GM19025 (cell line): ENCODE data around the gene TACC3.

Experiments
- ATAC-seq: cut with Tn5 transposase; IDR thresholded peaks from one replicate; pipeline ENCODE4 v1.9.1; 2021; ENCODE audit warnings: mild to moderate bottlenecking, low read depth, moderate library complexity; ENCODE audit not compliant: unreplicated experiment

The TACC3 gene

DNA sequence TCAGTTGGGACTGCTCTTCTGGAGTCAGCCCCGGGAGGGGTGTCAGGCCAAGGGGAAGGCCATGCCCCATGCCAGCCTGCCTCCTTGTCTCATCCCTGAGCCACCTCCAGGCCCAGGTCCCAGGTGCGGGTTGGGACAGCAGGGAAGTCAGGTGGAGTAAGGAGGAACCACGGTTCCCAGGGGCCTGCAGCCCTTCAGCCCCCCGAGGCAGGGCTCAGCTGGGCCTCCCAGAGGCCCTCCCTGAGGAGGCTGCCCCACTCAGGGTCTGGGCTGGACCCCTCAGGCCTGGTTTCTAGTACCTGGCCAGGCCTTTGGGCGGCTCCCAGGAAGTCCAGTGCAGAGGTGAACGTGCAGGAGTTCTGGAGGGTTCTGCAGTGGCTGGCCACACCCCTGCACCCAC is 48.4 kb downstream of the TACC3 start:
- no peak for ATAC-seq

DNA sequence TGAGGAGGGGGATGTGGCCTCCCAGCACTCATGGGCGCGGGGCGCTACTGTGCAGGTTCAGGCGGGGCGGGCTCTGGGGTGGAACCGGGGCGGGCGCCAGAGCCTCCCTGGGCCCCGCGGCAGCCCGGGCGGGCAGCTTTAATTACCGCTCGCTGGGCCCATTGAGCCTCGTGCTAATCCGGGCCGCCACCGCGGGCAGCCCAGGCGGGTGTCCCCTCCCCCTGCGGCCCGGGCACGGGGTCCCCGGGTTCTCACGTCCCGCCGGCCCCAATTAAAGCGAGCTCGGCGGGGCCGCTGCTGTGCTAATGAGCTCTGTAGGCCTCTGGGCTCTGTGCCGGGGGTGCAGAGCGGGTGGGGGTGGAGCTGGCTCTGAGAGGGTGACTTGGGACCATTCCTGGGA is 48.9 kb downstream of the TACC3 start:
- ATAC-seq = no peak

DNA sequence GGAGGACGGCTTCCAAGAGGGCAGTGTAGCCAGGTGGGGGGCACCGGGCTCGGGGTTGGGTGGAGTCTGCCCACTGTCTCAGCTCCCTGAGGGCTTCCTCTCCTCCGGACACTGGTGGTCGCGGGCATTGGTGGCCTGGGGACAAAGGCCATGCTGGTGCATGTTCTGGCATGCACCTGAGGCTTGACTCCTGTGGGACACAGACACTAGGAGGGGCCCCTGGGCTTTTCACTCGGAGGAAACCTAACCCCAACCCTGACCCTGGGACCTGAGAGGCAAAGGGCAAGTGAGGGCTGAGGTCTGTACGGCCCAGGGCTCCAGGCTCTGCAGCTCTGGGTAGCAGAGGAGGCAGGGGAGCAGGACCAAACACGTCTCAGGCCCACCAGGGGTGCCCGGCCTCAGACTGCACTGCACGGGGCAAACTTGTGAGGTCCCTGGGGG is 49.5 kb downstream of the TACC3 start:
- no peak for ATAC-seq

DNA sequence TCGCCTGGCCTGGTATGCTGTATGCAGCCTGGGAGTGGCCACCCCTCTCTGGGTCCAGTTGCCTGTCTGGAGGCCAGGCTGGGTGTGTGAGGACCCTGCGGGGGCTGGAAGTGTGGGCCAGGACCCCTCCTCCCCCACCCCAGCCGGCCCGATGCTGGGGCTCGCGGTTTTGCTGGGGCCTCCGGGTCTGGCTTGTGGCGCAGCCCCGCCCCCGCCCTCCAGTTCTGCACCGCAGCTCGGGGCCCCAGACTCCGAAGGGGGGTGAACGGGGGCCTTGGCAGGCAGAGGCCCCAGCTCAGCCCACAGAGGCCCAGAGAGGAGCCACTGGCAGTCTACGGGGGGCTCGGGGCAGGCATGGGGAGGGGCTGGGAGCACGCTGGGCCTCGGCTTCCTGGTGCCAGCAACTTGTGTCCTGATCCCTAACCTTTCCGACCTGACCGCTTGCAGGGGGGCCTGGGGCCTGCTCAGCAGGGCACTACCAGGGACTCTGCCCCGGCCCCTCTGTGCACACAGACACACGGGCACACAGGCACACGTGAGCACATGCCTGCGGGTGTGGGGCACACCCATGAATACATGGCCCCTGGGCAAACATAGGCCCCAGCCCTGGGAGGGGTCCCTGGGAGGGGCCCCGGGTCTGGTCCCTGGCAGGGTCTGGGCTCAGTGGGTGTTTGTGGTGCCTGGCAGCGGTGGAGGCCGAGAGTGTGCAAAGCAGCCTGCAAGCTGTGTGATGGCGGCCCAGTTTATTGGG is 50.4 kb downstream of the TACC3 start:
- no peak for ATAC-seq

DNA sequence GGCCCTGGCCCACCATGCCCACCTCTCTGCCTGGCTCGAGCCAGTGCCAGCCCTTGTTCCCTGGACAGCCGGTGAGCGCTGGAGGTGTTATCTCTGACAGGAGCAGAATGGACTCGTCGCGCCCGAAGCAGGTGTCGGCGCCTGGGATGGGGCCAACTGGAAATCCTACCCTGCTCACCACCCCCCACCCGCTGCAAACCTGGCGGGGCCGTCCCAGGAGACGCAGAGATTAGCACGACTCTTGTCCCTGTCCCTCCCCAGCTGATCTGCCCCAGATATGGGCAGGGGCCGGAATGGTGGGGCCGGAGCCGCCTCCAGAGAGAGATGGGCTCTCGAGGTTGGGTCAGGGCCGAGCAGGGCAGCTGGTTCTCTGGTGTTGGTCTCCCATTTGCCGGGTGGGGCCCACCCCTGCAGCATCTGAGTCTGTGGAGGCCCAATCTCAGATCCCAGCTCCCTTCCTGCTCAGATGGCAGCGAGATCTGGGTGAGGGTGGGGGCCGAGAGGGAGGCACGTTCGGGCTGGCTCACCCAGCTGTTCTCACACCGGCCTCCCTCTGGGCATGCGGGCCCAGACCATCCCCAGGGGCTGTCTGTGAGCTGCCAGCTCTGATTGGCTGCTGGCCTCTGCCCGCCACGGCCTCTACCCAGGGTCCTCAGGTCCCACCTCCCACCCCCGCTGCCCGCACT is 51.7 kb downstream of the TACC3 start:
- no peak for ATAC-seq

DNA sequence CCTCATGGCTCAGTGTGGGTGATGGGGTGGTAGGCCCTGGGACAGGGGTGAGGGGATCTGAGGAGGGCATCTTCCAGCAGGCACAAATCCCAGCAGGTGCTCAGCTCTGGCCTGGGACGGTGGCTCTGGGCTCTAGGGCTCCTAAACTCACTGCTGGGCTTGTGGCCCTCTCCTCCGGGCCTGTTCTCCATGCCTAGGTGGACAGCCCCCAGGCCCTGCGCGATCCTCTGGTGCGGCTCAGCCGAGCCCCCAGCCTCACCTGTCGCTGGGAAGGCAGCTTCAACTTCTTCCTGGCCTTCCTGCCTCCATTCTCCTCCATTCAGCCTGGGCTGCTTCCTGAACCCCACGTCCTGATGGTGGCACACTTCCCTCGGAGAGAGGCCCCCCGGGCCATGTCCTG is 52.4 kb downstream of the TACC3 start:
- no peak for ATAC-seq

DNA sequence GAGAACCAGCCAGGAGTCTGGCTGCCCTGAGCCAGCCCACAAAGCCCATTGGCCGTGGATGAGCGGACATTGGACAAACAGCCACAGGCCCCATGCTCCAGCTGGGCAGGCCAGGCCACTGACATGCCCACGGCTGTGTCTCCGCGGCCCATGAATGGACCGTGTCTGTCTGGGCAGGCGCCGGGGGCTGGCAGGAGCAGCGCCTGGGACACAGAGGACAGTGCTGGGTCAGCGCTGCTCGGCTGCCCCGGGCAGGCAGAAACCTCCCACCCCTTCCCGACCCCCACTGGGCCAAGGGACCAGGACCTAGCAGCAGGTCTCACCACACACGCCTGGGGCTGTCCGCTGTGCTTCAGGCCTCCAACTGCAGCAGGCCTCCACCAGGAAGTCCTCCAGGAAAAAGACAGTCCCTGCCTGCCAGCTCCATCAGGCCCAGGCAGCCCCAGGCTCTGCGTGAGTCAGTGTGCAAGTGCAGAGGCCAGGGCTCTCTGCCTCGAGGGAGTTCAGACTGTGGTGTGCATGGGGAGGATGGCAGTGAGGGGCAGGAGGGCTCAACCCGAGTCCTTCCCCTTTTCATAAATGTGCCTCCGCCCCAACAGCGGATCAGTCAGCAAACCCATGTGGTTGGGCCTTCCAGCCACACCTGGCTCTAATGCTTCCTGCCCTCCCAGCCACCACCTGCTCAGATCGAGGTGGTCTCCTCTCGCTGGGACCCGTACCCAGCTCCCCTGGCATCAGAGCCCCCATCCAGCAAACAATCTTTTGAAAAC is 54.6 kb downstream of the TACC3 start:
- ATAC-seq = no peak

DNA sequence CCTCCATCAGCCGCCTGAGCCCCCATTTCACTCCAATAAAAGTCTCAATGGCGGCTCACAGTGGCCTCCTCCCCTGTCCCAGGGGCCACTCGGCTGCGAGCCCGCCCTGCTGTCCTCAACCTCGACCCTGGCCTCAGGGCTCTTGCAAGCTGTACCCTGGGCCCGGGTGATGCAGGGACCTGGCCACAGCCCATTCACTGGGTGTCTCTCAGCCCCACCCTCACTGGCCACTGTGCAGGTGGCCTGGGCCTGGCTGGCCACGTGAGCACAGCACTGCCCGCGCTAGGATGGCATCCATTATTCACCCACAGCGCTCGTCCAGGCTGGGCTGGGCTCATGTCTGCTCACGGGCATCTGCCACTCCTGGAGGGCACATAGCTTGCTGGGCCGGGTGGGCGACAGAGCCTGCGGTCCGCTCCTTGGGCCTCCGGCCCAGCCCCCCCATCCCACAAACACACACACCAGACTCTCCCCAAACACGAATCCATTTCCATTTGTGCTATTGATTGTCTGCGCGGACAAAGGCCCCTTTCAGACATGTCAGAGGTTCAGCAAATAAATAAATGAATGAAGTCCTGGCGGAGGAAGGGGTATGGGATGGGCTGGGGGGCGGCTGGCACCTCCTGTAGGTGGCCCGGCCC is 55.3 kb downstream of the TACC3 start:
- ATAC-seq = no peak

DNA sequence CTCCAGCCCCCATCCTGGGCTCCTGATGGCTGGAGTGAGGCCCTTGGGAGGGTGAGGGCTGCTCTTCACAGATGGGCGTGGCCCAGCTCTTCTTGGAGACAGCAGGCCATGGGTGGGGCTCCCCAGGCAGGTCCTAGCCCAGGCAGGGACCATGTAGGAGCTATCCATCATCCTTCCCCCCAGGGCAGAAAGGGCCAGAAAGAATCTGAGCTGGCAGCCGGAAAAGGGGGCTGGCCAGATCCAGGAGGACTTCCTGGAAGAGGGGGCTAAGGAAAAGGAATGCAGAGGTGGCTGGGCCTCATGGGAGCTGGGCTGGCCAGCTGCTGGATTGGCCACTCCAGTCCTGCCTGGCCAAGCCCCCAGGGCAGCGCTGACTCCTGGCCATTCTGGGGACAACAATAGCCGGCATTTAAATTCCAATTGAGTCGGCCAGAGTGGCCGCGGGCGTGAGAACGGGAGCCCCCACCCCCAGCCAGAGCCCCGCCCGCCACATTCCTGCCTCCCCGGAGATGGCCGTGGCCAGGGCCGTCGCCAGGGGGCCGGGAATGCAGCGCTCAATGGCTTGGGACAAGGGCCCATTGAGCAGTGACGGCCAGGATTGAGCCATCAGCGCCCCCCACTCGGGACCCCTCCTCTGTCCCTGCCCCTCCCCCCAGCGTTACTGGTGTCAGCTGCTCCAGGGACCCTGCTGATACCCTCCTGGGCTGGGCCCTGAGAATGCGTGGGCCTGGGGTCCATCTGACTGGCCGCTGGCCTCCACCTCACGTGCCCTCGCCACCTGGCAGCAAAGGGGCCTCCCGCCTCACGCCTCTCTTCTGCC is 56.7 kb downstream of the TACC3 start:
- ATAC-seq = no peak

DNA sequence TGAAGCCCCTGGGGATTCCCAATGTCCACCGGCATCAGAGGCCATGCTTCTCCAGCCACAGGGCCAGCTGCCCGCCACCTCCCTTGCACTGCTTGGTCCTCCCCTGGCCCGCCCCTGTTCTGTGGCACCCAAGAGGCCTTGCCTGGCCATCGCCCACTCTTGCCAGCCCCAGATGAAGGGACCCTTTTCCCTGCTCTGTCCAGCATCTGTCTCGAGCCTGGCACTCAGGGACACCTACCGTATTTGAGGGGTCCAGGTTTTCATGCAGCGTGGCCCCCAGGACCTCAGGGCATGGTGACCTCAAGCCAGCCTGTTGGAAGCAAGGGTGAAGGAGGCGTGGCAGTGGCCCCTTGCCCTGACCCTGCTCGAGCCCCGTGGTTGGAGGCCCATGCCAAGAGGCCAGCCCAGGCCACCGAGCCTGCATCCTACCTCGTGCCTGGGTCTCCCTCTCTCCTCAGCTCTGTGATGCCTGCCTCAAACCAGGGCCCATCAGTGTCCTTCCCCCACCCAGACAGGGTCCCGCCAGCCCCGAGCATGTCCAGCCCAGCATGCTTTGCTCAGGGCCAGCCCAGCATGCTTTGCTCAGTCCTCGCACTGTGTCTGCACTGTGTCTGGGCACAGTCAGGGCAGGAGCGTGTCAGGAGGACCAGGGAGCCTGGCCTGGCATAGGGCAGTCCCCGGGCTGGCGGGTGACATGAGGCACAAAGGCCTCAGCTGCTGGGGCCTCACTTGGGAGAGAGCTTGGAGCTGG is 57.5 kb downstream of the TACC3 start:
- no peak for ATAC-seq

DNA sequence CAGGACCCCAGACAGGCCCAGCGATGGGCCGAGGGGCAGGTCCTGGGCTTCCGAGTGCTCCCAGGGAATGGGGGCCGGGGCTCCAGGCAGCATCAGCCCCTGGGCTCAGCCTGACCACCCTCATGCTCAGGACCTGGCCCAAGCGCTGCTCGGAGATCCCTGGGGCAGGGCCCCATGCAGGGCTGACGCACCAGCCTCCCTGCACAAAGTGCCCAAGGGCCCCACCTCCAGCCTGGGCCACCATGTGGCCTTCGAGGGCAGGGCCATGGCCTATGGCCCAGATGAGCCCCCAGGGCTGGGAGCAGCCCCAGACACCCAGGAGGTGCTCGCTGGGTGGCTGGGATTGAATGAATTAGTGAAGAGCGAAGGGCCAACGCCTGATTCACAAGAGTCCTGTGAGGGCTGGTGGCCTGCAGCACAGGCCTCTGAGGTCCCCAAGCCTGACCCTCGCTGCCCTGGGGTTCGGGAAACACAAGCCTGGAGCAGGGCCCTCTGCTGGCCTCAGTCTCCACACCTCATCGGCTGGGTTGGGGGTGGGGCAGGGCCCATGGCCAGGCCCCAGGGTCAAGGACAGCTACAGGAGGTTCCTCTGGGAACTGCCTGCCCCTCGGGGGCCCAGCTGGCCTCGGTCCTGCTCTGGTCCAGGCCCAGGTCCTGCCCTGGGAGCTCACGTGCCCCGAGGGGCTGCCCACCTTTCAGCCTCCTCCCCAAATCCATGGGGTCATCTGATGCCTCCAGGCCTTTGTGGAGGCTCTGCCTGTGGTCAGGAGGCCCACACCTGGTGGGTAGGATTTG is 58.5 kb downstream of the TACC3 start:
- no peak for ATAC-seq

DNA sequence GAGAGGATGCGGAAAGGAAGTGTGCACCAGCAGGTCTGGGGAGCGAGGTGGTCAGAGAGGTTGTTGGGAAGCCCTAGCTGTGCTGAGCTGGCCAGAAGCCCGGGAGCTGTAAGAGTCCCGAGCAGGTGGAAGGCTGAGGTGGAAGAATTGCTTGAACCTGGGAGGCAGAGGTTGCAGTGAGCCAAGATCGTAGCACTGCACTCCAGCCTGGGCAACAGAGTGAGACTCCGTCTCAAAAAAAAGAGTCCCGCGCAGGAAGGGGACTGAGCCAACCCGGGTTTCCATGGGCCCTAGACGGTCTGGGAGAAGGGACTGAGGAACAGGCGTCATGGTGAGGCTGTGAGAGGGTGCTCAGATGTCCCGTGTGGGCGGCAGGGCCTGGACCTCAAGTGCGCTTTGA is 59.1 kb downstream of the TACC3 start:
- no peak for ATAC-seq

DNA sequence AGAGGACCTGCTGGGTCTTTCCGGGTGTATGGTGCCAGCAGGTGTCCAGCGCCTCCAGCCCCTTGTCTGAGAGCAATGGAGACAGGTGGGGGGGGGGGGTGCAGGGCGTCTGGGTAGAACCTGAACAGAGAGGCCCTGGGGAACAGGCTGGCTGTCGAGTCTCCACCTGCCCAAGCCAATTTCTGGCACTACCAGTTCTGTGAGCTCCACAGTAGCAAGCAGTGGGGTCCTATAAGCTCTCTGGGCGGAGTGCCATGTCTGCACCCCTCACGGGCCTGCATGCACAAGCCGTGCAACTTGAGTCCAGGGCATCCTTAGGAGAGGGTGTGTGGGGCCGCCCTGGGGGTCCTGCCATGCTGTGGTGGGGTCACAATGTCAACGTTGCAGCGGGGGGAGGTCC is 61.7 kb downstream of the TACC3 start:
- no peak for ATAC-seq

DNA sequence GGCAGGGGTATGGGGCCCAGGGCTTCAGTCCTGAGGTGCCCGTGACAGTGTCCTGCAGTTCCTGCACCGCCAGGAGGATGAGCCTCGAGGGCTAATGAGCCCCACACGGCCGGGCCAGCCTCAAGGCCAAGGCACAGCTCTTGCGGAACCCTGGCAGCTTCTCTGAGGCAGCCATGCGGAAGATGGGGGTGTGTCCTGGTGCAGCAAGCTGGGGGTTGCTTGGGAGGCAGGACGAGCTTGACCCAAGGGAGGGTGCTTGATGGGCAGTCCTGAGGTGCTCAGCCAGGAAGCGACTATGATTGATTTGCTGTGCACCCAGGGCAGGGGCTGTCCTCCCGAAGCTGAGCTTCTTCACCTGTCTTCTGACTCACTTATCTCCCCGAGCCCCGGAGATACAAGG is 62.6 kb downstream of the TACC3 start:
- no peak for ATAC-seq

DNA sequence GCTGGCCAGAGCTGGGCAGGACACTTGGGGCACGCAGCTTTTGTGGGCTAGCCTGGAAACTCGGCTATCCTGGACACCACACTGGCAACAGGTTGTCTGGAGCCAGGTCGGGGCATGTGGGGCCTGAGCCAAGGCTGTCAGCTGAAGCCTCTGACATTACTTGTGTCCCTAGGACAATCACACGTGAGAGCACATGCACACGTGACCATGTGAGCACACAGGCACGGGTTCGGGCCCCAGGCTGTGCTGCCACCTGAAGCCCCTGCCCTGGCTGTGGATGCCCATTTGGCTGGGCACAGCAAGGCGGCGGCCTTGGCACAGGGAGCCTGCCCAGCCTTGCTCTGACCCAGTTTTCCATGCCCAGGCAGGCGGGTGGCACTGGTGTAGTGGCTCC is 63.1 kb downstream of the TACC3 start:
- ATAC-seq = no peak

DNA sequence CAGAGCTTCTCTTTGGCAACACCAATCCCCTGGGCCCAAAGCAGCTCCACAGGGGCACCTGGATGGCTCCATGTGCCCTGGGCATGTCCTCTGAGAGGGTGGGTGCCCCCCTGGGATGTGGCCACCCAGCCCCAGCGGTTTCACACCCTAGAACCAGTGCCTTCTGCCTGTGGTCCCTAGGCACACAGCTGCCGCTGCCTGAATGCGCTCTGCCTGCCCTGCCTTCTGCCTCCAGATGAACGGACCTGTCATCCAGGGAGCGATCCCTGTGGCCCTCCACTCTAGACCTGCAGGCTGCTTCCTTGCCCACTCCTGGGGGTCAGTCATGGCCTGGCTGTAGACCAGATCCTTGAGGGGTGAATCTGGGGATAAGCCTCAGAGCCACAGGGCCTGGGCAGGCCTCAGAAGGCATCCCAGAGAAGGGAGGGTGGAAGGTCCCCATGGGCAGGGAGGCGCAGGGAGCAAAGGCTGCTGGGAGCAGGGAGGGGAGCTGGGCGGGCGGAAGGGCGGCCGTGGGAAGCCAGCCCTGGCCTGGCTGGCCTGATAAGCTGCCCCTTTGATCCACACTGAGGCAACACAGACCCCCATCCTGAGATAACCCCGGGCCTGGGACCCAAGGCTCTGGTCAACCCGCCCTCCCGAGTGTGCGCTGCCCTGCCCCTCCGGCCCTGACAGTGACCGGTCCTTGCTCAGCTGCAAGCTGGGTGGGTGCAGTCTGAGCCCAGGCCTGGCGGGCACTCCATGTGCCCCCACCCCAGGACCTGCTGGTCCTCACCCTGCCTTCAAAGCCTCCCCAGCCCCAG is 63.7 kb downstream of the TACC3 start:
- ATAC-seq = no peak

DNA sequence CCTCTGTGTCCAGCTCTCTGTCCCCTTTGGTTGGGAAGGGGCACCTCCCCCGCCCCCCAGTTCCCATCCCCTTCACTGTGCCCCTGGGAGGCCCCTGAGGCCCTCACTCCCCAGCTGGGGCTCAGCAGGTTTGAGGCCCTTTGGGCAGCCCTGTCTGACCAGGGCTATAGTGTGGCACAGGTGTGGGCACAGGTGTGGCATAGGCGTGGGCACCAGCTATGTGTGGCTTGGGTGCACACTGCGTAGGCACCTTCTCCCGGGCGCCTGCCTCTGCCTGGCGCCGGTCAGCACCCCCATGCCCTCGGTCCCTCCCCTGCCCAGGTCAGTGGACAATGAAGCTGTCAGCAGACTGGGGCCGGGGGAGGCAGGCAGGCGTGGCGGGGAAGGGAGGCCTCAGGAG is 64.3 kb downstream of the TACC3 start:
- no peak for ATAC-seq
